GM21717 (cell line): Measurements from ENCODE around the gene CALML6.
"Not testable (repeated sequence)": the region's sequence is repeated elsewhere in the genome, so short reads cannot be mapped to it uniquely, and the experiment has no call there.

ENCODE experiments used
- ATAC-seq: cut with Tn5 transposase; IDR thresholded peaks from one replicate; pipeline ENCODE4 v1.9.1; 2021; ENCODE audit warnings: mild to moderate bottlenecking, moderate library complexity; ENCODE audit not compliant: unreplicated experiment

Gene CALML6

GRCh38 chr1:1924849-1925248 lies 9.8 kb downstream of the CALML6 start:
- ATAC-seq: no peak

- ATAC-seq: no peak
Observed at GRCh38 chr1:1925437-1926345, 10.6 kb downstream of the CALML6 start.

- ATAC-seq: no peak
Observed at GRCh38 chr1:1926346-1926811, 11.3 kb downstream of the CALML6 start.

GRCh38 chr1:1926886-1927660 lies 12.0 kb downstream of the CALML6 start:
- no peak for ATAC-seq

- ATAC-seq: no peak
Observed at GRCh38 chr1:1927751-1928150, 12.7 kb downstream of the CALML6 start.

GRCh38 chr1:1928231-1929101 lies 13.4 kb downstream of the CALML6 start:
- ATAC-seq: no peak

GRCh38 chr1:1929102-1929638 lies 14.1 kb downstream of the CALML6 start:
- ATAC-seq: no peak

- no peak for ATAC-seq
Observed at GRCh38 chr1:1929639-1930545, 14.8 kb downstream of the CALML6 start.

GRCh38 chr1:1934848-1935247 lies 19.8 kb downstream of the CALML6 start:
- not testable (repeated sequence) for ATAC-seq

- no peak for ATAC-seq
Observed at GRCh38 chr1:1937061-1937460, 22.0 kb downstream of the CALML6 start.

GRCh38 chr1:1937549-1938275 lies 22.7 kb downstream of the CALML6 start:
- ATAC-seq: no peak

GRCh38 chr1:1938276-1938573 lies 23.2 kb downstream of the CALML6 start:
- no peak for ATAC-seq

GRCh38 chr1:1938613-1939295 lies 23.7 kb downstream of the CALML6 start:
- no peak for ATAC-seq

GRCh38 chr1:1939296-1940122 lies 24.4 kb downstream of the CALML6 start:
- ATAC-seq: no peak

GRCh38 chr1:1940123-1940425 lies 25.0 kb downstream of the CALML6 start:
- ATAC-seq: no peak

- ATAC-seq: no peak
Observed at GRCh38 chr1:1941211-1941841, 26.3 kb downstream of the CALML6 start.
